Measurements from ENCODE around the gene TRAPPC10.

Gene TRAPPC10

DNA sequence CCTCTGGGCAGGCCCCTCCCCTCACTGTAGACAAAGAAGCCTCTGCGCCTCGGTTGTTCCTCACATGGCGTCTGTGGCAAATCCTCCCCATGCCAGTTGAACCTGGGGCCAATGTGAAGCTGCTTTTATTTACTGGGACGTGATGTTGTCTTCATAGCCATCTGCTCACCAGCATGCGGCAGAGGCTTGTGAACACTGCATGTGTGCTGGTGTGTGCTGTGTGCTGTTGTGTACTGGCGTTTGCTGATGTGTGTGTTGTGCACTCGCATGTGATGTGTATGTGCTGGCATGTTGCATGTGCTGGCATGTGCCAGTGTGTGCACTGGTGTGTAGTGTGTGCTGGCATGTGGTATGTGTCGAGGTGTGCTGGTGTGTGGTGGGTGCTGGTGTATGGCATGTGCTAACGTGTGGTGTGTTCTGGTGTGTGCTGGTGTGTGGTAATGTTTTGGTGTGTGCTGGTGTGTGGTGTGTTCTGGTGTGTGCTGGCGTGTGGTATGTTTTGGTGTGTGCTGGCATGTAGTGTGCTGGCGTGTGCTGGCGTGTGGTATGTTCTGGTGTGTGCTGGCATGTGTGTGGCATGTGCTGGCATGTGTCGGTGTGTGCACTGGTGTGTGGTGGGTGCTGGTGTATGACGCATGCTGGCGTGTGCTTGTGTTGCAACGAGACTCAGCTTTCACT, 37.2 kb upstream of the TRAPPC10 start:
- TF ChIP-seq TEAD4 (IDR thresholded peaks at IDR 0.05) (no peak), YY1 (IDR thresholded peaks at IDR 0.05; ENCODE audit: low read depth) (no peak), ZBTB7A (IDR thresholded peaks at IDR 0.05; ENCODE audit: low read depth) (no peak), CREB1 (IDR thresholded peaks at IDR 0.05; ENCODE audit: low read depth) (no peak)

DNA sequence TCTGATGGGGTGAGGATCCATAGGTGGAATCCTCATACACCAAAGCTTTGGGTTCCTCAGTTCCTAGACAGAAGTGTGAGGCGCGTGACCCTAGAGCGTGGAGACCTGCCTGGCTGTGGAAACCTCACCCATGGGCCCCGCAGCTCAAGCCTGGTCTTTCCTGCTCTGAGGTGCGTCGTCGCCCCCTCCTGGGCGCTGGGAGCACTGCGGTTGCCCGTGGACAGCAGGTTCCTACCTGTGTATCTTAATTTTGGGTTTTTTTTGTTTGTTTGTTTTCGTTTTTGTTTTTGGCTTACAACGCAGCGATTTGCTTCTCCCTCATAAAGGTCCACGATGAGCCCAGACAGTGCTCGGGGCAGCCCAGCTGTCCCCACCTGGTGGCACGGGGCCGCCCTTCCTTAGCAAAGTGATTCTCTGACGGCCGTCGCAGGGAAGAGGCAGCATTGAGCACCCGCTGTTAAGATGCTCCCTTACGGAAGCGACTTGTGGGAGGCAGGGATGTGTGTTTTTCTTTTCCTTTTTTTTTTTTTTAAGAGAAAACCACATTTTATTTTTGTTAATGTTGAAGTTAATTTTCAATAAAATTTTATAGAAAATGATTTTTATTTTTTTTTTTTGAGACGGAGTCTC, 36.5 kb upstream of the TRAPPC10 start:
- peak; percentile 87 for TF ChIP-seq RAD21 (IDR thresholded peaks at IDR 0.05; ENCODE audit: low read depth)
- no peak for TF ChIP-seq TEAD4 (IDR thresholded peaks at IDR 0.05)
- TF ChIP-seq, protein P1, sequence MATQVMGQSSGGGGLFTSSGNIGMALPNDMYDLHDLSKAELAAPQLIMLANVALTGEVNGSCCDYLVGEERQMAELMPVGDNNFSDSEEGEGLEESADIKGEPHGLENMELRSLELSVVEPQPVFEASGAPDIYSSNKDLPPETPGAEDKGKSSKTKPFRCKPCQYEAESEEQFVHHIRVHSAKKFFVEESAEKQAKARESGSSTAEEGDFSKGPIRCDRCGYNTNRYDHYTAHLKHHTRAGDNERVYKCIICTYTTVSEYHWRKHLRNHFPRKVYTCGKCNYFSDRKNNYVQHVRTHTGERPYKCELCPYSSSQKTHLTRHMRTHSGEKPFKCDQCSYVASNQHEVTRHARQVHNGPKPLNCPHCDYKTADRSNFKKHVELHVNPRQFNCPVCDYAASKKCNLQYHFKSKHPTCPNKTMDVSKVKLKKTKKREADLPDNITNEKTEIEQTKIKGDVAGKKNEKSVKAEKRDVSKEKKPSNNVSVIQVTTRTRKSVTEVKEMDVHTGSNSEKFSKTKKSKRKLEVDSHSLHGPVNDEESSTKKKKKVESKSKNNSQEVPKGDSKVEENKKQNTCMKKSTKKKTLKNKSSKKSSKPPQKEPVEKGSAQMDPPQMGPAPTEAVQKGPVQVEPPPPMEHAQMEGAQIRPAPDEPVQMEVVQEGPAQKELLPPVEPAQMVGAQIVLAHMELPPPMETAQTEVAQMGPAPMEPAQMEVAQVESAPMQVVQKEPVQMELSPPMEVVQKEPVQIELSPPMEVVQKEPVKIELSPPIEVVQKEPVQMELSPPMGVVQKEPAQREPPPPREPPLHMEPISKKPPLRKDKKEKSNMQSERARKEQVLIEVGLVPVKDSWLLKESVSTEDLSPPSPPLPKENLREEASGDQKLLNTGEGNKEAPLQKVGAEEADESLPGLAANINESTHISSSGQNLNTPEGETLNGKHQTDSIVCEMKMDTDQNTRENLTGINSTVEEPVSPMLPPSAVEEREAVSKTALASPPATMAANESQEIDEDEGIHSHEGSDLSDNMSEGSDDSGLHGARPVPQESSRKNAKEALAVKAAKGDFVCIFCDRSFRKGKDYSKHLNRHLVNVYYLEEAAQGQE (IDR thresholded peaks at IDR 0.05; ENCODE audit: low read depth): no peak

DNA sequence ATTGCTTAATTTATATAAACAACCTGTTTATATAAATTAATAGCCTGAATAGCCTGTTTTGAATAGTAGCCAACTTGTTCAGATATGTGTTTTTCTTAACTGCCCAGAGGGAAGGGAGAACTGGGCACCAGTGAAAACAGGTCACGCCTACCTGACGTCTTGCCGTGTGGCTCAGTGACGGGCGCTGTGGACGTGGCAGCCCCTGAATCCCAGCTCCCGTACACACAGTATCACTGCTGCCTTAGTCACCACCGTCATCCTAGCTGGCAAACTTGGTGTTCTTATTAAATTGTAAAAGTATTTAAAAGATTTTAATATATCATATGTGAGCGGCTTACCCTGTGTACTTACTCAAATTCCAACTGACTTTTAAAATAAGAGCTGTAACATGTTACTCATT, 35.4 kb upstream of the TRAPPC10 start:
- TF ChIP-seq, protein P2, sequence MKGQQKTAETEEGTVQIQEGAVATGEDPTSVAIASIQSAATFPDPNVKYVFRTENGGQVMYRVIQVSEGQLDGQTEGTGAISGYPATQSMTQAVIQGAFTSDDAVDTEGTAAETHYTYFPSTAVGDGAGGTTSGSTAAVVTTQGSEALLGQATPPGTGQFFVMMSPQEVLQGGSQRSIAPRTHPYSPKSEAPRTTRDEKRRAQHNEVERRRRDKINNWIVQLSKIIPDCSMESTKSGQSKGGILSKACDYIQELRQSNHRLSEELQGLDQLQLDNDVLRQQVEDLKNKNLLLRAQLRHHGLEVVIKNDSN (IDR thresholded peaks at IDR 0.05): no peak
- TF ChIP-seq, protein P1 (IDR thresholded peaks at IDR 0.05; ENCODE audit: low read depth): no peak
- TF ChIP-seq ZBTB7A (IDR thresholded peaks at IDR 0.05; ENCODE audit: low read depth) (no peak), TEAD4 (IDR thresholded peaks at IDR 0.05) (no peak), CEBPB (IDR thresholded peaks at IDR 0.05) (no peak), EP300 (IDR thresholded peaks at IDR 0.05; ENCODE audit: borderline replicate concordance) (no peak), TAF1 (IDR thresholded peaks at IDR 0.05; ENCODE audit: low read depth) (no peak), NFIC (IDR thresholded peaks at IDR 0.05) (no peak), YY1 (IDR thresholded peaks at IDR 0.05; ENCODE audit: low read depth) (no peak)
- TF ChIP-seq, protein P3, sequence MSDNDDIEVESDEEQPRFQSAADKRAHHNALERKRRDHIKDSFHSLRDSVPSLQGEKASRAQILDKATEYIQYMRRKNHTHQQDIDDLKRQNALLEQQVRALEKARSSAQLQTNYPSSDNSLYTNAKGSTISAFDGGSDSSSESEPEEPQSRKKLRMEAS (IDR thresholded peaks at IDR 0.05): no peak

DNA sequence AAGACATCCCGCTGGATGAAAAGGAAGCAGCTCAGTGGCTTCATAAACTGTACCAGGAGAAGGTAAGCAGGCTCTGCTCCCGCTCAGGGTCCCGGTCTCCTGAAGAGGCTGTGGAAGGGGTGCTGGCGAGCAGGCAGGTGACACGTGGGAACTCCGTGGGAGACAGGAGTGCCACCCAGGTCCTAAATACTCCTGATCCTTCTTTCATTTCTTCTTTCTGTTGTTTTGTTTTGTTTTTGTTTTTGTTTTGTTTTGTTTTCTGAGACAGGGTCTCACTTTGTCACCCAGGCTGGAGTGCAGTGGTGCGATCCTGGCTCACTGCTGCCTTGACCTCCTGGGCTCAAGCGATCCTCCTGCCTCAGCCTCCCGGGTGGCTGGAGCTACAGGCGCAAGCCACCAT, 34.0 kb upstream of the TRAPPC10 start:
- TF ChIP-seq EP300 (IDR thresholded peaks at IDR 0.05; ENCODE audit: borderline replicate concordance): no peak
- TF ChIP-seq, protein P2 (IDR thresholded peaks at IDR 0.05): no peak
- TF ChIP-seq, protein P1 (IDR thresholded peaks at IDR 0.05; ENCODE audit: low read depth): no peak
- TF ChIP-seq EGR1 (IDR thresholded peaks at IDR 0.05): no peak
- TF ChIP-seq, protein P3 (IDR thresholded peaks at IDR 0.05): no peak
- TF ChIP-seq CREB1 (IDR thresholded peaks at IDR 0.05; ENCODE audit: low read depth): no peak
- TF ChIP-seq ZBTB7A (IDR thresholded peaks at IDR 0.05; ENCODE audit: low read depth): no peak
- TF ChIP-seq TEAD4 (IDR thresholded peaks at IDR 0.05): no peak
- no peak for TF ChIP-seq CEBPB (IDR thresholded peaks at IDR 0.05)
- no peak for TF ChIP-seq TCF12 (IDR thresholded peaks at IDR 0.05; ENCODE audit: low read depth)
- no peak for TF ChIP-seq FOXM1 (IDR thresholded peaks at IDR 0.05; ENCODE audit: borderline replicate concordance, low read depth)
- TF ChIP-seq NFIC (IDR thresholded peaks at IDR 0.05): no peak
- no peak for TF ChIP-seq YY1 (IDR thresholded peaks at IDR 0.05; ENCODE audit: low read depth)

DNA sequence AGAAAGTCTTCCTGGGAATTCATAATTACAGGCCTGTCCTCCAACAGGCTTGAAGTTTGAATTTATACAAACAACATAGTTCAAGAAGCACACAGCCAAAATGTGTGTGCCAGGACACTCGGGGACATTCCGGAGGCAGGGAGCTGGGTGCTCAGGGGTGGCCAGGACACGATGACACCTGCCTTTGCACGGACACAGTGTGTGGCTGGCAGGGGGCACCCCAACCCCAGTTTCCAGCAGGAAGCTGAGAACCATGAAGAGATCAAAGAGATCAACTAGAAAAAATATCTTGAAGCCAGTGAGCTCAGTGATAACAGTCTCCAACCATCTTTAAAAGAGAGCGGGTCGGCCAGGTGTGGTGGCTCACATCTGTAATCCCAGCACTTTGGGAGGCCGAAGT, 32.5 kb upstream of the TRAPPC10 start:
- no peak for TF ChIP-seq FOXM1 (IDR thresholded peaks at IDR 0.05; ENCODE audit: borderline replicate concordance, low read depth)
- TF ChIP-seq EGR1 (IDR thresholded peaks at IDR 0.05): no peak
- no peak for TF ChIP-seq TEAD4 (IDR thresholded peaks at IDR 0.05)
- TF ChIP-seq ZBTB7A (IDR thresholded peaks at IDR 0.05; ENCODE audit: low read depth): no peak
- TF ChIP-seq, protein P2 (IDR thresholded peaks at IDR 0.05): no peak
- TF ChIP-seq, protein P3 (IDR thresholded peaks at IDR 0.05): no peak
- TF ChIP-seq TAF1 (IDR thresholded peaks at IDR 0.05; ENCODE audit: low read depth): no peak
- TF ChIP-seq EP300 (IDR thresholded peaks at IDR 0.05; ENCODE audit: borderline replicate concordance): no peak
- TF ChIP-seq, protein P1 (IDR thresholded peaks at IDR 0.05; ENCODE audit: low read depth): no peak
- TF ChIP-seq CEBPB (IDR thresholded peaks at IDR 0.05): no peak
- TF ChIP-seq RAD21 (IDR thresholded peaks at IDR 0.05; ENCODE audit: low read depth): no peak
- TF ChIP-seq NFIC (IDR thresholded peaks at IDR 0.05): no peak
- TF ChIP-seq CREB1 (IDR thresholded peaks at IDR 0.05; ENCODE audit: low read depth): no peak
- no peak for TF ChIP-seq TCF12 (IDR thresholded peaks at IDR 0.05; ENCODE audit: low read depth)
- TF ChIP-seq YY1 (IDR thresholded peaks at IDR 0.05; ENCODE audit: low read depth): no peak

All from Ishikawa (cell line).